Measurements from ENCODE around the gene ADCY2. TPM values are rescaled to one million over a fixed set of nuclear protein-coding genes. Genes with fewer than 3 reads are reported as not detected.

The ADCY2 gene
- polyA plus RNA-seq, 3 donors = 4.4 to 5.8 (median 5.6) TPM

DNA sequence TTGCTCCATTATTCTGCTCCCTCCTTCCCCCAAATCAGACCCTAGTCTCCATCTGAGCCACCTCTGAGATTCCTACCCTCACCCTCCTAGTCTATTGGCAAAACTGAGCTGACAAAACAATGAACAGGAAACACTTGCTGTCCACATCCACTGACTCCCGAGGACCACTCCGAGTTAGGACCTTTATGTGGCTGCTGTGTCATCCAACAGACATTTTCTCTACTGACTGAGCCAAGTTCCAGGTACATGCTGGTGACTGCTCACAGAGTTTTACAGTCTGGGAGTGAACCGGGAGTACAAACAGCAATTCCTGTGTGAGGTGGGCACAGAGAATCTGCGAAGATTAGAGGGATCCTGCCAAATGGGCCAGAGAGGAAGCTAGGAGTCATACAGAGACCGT lies 415.8 kb downstream of the ADCY2 start:
- no peak for DNase-seq (ENCODE audit: low read depth in 3 of 3, low spot score in 2 of 3)

DNA sequence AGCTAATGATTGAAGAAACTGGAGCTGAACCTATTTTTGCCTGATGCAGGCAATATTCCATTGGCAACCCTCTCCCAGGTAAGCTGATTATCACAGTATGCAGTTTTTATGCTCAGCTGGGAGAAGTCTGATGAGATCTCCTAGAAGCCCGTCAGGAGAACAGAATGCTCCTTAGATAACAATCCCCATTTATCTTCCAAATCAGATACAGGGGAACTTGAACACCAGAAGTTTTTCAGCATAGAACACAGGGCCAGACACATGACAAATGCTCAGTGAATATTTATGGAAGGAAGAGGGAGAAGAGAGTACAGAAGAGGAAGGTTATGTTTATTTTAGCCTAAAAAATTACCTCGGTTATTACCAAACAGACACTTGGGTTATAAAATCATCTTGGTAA lies 417.1 kb downstream of the ADCY2 start:
- DNase-seq (ENCODE audit: low read depth in 3 of 3, low spot score in 2 of 3) = no peak

DNA sequence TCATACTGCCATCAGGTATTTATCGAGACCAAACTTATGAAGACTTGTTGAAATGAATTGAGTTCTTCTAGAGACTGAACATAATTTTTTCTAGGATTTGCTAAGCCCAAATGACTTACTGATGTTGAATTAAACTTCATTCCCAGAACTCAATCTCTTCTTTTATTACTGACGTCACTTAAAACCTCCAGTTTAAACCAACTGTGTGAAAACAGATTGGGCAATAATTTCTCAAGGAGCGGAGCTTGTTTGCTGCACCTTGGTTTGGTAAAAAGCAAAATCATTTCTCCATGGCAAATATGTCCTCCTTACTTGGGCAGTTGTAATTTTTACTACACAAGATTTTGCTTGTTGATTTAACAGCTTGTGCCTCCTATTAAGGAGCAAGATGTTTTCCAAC lies 417.6 kb downstream of the ADCY2 start:
- DNase-seq (ENCODE audit: low read depth in 3 of 3, low spot score in 2 of 3) = no peak

DNA sequence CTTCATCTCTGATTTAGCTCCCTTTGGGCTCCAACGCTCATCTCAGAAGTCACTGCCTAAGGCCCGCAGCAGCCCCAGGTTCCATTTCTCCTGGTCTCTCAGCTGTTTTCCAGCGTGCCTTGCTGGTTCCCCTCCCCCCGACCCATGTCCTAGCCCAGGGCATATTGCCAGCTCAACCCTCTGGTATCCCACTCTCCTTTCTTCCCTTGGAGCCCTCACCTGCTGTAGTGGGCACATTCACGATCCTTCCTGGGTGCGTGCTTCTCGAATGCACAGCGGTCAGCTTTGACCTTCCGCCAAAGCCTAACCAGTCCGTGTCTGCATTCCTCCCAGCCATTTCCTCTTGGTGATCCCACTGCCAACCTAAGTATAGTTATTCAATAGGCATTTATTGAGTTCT lies 418.9 kb downstream of the ADCY2 start:
- no peak for DNase-seq (ENCODE audit: low read depth in 3 of 3, low spot score in 2 of 3)

DNA sequence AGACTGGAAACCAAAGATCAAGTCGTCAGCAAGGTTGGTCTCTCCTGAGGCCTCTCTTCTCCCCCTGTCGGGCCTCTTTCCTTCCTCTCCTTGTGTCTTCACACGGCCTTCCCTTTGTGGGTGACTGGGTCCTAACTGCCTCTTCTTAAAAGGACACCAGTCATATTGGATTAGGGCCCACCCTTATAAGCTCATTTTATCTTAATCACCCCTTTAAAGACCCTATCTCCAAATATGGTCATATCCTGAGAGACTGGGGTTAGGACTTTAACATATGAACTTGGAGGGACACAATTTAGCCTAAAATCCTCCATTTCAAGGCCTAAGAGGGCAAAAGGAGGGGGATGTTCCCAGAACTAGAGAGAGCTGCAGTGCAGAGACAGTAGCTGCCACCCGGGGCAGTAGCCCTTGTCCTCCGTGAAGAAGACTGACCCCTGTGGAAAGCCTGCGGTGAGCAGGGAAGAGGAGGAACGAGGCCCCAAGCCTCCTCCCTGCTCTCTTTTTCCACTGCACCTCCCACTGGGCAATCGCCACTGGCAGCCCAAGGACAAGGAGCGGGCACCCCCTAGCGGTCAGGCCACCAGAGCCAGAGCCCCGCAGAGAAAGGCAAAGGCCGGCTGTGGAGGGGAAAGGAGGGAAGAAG lies 420.1 kb downstream of the ADCY2 start:
- DNase-seq (ENCODE audit: low read depth in 3 of 3, low spot score in 2 of 3) = peak in 2 of 3 donors; percentile 43 to 44

DNA sequence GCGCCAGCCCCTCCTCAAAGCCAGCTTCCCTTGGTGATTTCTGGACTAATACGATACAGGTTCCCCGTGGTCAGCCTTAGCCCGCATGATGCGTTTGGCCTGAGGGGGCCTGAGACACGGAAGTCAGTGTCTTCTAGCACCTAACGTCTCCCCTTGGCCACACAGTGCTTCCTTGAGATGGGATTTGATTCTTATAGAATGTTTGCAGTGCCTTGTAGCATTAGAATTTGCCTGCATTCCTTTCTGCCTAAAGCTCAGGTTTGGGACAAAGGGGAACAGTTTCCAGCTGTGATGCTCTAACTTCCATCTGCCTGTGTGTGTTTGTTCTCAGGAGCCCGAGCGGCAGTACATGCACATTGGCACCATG lies 420.6 kb downstream of the ADCY2 start:
- no peak for DNase-seq (ENCODE audit: low read depth in 3 of 3, low spot score in 2 of 3)

DNA sequence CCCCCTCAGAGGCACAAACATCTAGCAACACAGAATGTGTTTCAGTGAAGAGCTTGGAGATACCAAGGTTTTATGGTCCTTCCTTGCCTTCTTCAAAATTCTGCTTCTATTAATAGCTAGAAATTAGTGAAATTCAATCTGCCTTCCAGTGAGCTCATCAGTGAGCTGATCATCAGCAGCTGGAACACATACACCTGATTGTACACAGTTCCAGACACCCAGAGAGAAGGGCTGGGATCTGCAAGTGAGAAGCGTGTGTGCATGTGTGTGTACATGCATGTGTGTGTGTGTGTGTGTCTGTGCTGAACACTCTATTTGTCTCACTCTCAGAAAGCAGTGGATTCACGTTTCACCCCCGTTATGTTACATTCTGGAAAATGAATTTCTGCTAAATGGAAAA lies 426.5 kb downstream of the ADCY2 start:
- no peak for DNase-seq (ENCODE audit: low read depth in 3 of 3, low spot score in 2 of 3)

DNA sequence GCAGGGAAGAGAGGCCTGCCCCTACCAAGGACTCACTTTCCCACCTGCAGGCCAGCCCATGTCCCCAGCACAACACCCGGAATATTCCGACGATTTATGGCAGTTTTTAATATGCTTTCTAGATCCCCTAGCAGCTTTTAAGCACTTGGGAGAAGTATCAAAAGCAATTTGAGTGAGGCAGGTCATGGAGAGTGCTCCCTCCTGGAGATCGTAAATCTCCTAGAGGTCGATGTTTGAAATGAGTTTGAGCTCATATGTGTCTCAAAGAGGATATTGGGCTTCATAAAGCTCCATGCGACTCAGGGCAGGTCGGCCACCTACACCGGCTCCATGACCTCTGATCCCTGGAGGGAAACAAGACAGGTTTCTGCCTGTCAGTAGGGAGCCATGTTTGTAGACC lies 427.7 kb downstream of the ADCY2 start:
- no peak for DNase-seq (ENCODE audit: low read depth in 3 of 3, low spot score in 2 of 3)

DNA sequence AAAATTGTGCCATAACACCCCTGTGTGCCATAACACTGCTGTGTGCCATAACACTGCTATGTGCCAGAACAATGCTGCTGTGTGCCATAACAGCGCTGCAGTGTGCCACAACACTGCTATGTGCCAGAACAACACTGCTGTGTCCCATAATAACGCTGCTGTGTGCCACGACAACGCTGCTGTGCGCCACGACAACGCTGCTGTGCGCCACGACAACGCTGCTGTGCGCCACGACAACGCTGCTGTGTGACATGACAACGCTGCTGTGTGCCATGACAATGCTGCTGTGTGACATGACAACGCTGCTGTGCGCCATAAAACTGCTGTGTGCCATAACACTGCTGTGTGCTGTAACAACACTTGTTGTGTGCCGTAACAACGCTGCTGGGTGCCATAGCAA lies 429.1 kb downstream of the ADCY2 start:
- no peak for DNase-seq (ENCODE audit: low read depth in 3 of 3, low spot score in 2 of 3)

DNA sequence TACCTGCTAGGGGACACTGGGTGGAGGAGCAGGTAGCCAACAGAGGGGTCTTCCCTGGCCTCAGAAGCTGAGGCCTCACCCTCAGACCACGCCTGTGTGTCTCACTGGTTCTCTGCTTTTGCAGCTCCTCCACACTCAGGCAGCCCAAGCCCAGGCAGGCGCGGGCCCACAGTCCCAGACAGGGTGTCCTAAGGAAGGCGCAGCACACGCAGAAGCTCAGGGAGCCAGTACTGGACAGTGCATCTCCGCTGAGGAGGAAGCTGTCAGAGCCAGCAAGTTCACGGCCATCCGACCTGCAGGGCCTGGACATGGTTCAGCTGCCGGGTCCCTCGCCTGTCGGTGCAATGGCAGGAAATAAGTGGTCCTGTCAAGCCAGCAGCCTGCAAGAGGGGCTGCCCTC lies 429.7 kb downstream of the ADCY2 start:
- no peak for DNase-seq (ENCODE audit: low read depth in 3 of 3, low spot score in 2 of 3)

DNA sequence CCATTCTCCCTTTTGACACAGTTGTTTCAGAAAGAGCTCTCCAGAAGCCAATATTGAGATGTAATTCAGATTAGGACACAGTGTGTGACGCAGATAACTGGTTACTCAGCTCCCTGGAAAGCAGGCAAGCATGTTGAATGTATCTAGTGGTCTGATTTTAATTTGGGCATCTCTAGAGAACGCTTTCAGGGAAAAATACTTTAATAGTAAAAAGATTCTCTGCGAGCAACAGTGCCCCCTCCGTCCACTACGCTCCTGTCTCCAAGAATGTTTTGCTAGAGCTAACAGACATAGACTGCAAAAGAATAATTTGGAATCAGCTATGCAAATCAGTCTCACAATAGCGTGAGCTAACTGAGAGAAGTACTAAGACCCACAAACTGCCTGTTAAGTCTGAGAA lies 431.7 kb downstream of the ADCY2 start:
- no peak for DNase-seq (ENCODE audit: low read depth in 3 of 3, low spot score in 2 of 3)

DNA sequence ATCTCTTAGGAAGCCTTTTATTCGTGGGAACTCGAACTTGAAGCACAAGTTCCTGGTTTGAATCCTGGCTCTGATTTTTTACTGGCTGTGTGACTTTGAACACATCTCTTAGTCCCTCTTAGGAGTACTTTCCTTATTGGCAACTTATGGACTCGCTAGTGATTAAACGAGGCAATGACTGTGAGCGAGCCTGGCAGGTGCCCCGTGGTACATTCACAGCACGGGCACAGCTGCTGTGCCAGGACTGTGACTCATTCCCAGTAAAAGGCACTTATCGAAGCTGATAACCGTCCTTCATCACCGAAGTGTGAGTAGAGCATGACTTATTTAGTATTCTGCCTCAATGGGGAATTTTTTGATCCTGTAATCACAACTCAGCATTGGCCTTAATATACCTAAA lies 432.3 kb downstream of the ADCY2 start:
- no peak for DNase-seq (ENCODE audit: low read depth in 3 of 3, low spot score in 2 of 3)

DNA sequence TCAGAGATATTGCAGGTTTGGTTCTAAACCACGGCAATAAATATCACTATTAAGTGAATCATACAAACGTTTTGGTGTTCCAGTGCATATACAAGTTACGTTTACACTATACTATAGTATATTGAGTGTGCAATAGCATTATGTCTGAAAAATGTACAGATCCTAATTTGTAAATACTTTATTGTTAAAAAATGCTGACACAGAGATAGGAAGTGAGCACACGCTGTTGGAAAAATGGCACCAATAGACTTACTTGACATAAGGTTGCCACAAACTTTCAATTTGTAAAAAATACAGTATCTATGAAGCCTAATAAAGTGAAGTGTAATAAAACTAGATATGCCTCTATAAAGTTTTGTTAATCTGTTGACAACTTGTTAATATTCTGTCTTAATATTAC lies 439.0 kb downstream of the ADCY2 start:
- no peak for DNase-seq (ENCODE audit: low read depth in 3 of 3, low spot score in 2 of 3)

DNA sequence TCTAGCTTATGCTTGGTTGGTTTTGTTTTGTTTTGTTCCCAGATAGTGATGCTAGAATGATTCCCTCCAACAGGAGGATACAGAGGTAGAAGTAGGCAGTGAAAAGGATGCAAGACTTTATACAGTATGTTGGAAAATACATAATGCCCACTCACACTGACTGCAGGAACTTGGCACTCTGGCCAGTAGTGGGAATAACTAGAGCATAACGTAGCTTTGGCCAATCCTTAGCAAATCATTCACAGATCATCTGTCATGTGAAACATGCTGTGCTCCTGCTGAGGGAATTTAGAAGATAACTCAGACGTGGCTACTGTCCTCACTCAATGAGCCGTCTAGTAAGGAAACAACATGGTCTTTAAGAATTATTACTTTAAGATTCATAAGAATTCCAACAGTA lies 441.5 kb downstream of the ADCY2 start:
- no peak for DNase-seq (ENCODE audit: low read depth in 3 of 3, low spot score in 2 of 3)

DNA sequence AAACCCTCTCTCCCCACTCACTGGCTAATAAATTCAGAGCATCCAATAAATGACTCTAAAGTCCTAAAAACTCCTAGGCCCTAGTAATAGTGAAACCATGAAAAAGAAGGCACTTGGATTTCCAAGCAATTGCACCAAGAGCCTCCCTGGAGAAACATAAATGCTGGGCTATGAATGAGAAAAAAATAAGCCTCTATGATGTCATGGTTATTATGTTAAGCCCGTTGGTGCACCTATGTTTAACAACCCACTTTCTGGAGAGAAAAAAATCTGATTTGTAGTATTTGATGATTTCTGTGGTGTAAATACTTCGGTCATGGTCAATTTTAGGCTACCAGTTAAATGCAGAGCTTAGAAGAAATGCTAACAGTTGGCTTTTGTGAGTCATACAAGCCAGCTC lies 446.6 kb downstream of the ADCY2 start:
- DNase-seq (ENCODE audit: low read depth in 3 of 3, low spot score in 2 of 3) = no peak

DNA sequence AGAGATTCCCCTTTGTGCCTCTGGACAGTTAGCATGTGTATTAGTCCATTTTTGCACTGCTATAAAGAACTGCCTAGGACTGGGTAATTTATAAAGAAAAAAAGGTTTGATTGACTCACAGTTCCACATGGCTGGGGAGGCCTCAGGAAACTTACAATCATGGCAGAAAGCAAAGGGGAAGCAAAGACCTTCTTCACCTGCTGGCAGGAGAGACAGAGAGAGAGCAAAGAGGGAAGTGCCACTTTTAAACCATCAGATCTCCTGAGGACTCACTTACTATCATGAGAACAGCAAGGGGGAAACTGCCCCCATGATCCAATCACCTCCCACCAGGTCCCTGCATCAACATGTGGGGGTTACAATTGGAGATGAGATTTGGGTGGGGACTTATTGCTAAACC lies 449.0 kb downstream of the ADCY2 start:
- DNase-seq (ENCODE audit: low read depth in 3 of 3, low spot score in 2 of 3) = no peak

DNA sequence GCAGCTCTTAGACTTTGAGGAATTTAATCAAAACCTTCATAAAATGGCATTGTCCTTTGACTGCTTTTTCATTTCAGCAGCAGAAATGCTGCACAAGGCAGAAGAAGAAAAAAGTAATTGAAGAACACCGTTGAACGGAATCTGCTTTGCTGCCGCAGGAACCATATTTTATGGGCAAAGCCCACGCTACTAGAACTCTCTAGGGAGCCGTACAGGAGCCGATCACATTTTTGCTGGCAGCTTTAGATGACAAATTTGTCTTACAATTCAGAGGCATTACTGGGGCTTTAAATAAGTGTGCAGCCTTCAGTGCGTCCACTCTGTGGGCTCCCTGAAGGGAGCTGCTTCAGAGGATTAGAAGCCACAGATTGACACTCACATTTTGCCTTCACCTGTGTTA lies 449.6 kb downstream of the ADCY2 start:
- DNase-seq (ENCODE audit: low read depth in 3 of 3, low spot score in 2 of 3) = no peak

DNA sequence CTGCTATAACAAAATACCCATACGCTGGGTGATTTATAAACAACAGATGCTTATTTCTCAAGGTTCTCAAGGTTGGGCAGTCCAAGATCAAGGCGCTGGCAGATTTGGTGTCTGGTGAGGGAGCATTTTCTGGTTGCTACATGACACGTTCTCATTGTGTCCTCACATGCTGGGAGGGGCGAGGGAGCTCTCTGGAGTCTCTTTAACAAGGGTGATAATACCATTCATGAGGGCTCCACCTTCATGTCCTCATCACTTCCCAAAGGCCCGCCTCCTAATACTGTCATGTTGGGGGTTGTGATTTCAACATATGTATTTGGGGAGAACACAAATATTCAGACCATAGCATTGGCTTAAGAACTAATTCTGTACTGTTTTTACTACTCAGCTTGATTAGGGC lies 450.4 kb downstream of the ADCY2 start:
- no peak for DNase-seq (ENCODE audit: low read depth in 3 of 3, low spot score in 2 of 3)

DNA sequence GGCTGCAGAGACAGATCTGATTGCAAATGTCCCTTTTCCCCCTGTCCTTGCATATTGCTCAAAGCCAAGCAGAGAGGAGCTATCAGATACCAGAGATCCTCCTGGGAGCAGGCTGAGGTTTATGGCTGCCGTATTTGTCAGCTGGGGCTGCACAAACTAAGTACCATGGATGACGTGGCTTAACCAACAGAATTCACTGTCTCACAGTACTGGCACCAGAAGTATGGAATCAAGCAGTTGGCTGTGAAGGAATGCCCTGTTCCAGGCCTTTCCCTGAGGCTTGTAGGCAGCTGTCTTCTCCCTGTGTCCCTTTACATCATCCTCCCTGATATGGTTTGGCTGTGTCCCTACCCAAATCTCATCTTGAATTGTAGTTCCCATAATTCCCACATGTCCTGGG lies 452.4 kb downstream of the ADCY2 start:
- DNase-seq (ENCODE audit: low read depth in 3 of 3, low spot score in 2 of 3) = no peak

DNA sequence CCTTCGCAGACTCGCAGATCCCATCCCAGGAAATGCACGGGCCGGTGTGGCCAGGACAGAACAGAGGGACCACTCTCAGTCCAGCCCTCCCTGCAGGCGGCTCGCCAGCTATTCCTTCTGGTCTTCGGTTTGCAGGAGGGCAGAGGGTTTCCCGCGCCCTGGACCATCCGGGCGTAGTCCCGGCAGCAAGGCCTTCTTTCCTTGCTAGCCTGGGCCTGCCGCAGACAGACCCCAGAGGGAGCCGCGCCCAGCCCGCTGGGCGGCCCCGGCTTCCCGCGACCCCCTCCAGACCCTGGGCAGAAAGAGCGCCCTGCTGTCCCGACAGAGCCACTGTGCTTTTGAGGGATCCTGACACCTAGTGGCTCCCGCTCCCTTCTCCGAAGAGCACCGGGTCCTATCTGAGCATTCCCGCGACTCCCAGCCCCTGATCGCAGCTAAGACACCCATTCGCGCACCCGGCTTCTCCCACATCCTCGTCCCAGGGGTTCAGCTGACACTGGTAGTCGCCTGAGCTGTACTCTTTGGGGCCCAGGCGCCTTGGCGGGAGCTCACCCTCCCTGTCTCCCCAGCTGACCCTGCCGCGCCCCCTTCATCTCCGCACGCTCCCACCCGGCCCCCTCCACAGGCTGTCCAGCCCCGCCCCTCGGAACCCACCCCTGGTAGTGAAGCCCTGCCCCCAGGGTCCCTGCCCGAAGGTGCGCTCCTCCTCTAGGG lies 453.9 kb downstream of the ADCY2 start:
- no peak for DNase-seq (ENCODE audit: low read depth in 3 of 3, low spot score in 2 of 3)

DNA sequence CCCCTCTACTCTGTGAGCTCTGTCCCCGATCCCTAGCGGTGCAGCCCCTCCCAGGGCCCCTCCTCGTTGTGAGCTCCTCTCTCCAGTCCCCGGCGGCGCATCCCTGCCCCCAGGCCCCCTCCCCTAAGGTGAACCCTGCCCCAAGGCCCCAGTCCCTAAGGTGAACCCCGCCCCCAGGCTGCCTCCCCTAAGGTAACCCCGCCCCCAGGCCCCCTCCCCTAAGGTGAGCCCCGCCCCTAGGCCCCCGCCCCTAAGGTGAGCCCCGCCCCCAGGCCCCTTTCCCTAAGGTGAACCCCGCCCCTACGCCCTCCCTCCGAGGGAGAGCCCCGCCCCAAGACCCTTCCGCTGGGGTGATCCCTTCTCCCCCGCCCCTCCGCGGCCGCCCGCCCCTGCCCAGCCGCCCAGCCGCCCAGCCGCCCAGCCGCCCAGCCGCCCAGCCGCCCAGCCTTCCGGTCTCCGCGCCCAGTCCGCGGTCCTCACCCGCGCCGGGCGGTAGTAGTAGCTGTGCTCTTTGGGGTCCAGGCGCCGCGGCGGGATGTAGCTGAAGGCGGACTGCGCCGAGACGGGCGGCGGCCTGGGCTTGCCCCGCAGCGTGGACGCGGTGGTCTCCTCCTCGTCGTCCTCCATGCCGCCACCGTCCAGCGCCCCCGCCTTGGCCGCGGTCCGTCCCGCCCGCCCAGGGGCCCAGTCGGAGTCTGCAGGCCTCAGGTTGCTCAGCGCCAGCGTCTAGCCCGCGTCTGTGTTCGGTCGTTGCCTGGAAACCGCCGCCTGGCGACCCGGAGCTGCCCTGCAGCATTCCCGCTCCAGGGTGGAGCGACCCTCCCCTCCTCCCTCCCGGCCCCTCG lies 454.7 kb downstream of the ADCY2 start, which contains the start of gene CFAP90:
CFAP90 (minus strand) TSS at position 739 of the 845 bp plus-strand sequence; CDS start at position 627, 112 bp downstream.
- DNase-seq (ENCODE audit: low read depth in 3 of 3, low spot score in 2 of 3) = peak in 1 of 3 donors; percentile 69

DNA sequence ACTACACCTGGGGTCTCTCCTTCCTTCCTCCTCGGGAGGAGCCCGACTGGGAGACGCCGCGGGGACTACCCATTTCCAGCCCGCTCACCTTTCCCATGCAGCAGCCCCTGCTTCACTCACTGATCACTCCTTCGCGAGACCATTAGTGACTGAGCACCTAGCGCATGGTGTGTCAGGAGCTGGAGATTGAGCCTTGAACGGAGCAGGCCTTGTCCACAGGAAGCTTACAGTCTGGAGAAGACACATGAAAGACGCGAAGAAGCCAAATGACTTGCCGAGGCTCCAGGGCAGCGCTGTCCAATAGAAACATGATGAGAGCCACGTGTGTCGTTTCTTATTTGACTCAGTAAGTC lies 455.3 kb downstream of the ADCY2 start:
- DNase-seq (ENCODE audit: low read depth in 3 of 3, low spot score in 2 of 3) = no peak
